CD4-positive, alpha-beta memory T cell (primary cell): ENCODE results near the gene SLC30A9. TPM values are rescaled to one million over a fixed set of nuclear protein-coding genes. Genes with fewer than 3 reads are reported as not detected.

ENCODE experiments used
- CTCF ChIA-PET: fragments of 350-600 bp; sonication (Branson Sonifier 250); formaldehyde crosslinking; loops from one replicate; lab custom pipeline; 2021; ENCODE audit warnings: inconsistent platforms; ENCODE audit not compliant: partially characterized antibody; lab: Charles Lee
- POLR2A ChIA-PET: fragments of 350-600 bp; sonication (Branson Sonifier 250); formaldehyde crosslinking; loops from one replicate; lab custom pipeline; 2021; ENCODE audit not compliant: partially characterized antibody; lab: Charles Lee
- DNase-seq, 5 donors: peaks; one replicate each; pipeline versions ENCODE4 v3.0.0 to v3.0.0-alpha.2; 2020 to 2022; ENCODE audit warnings: mixed read lengths in 1 of 5
- H3K27ac ChIP-seq: one replicate; pipeline ENCODE4 v1.7.0; 2013; ENCODE audit warnings: low read depth, low read length
- H3K27me3 ChIP-seq: 2 replicates; pipeline ENCODE4 v1.7.0; 2013; ENCODE audit warnings: mild to moderate bottlenecking, low read length, moderate library complexity; ENCODE audit not compliant: insufficient read depth
- H3K36me3 ChIP-seq: 2 replicates; pipeline ENCODE4 v1.7.0; 2013; ENCODE audit warnings: mild to moderate bottlenecking, low read length, moderate library complexity; ENCODE audit not compliant: insufficient read depth
- H3K4me1 ChIP-seq: 2 replicates; pipeline ENCODE4 v1.7.0; 2013; ENCODE audit warnings: mild to moderate bottlenecking, low read length, moderate library complexity; ENCODE audit not compliant: insufficient read depth
- H3K4me3 ChIP-seq, 2 donors: one replicate each; pipeline ENCODE4 v1.7.0; 2013; ENCODE audit warnings: low read length in 2 of 2, mild to moderate bottlenecking in 1 of 2
- H3K9me3 ChIP-seq, 2 donors: one replicate each; pipeline ENCODE4 v1.7.0; 2013; ENCODE audit warnings: low read length in 2 of 2, control low read depth in 1 of 2; ENCODE audit not compliant: control insufficient read depth in 1 of 2
- H3K27ac Mint-ChIP-seq, 7 donors: one replicate each; pipeline ENCODE4 v1.8.0; 2020 to 2021; ENCODE audit warnings: mixed read lengths in 7 of 7, mild to moderate bottlenecking in 6 of 7, inconsistent platforms in 3 of 7, moderate library complexity in 3 of 7
- H3K27me3 Mint-ChIP-seq, 2 donors: one replicate each; pipeline ENCODE4 v1.8.0; 2020 to 2021; ENCODE audit warnings: mixed read lengths in 2 of 2
- H3K36me3 Mint-ChIP-seq, 2 donors: one replicate each; pipeline ENCODE4 v1.8.0; 2020 to 2021; ENCODE audit warnings: mixed read lengths in 2 of 2, inconsistent platforms in 1 of 2, mild to moderate bottlenecking in 1 of 2
- H3K4me1 Mint-ChIP-seq, 4 donors: one replicate each; pipeline ENCODE4 v1.8.0; 2020 to 2021; ENCODE audit warnings: mixed read lengths in 4 of 4, mild to moderate bottlenecking in 1 of 4
- H3K4me3 Mint-ChIP-seq, 8 donors: one replicate each; pipeline ENCODE4 v1.8.0; 2020 to 2021; ENCODE audit warnings: mixed read lengths in 8 of 8, mild to moderate bottlenecking in 7 of 8, moderate library complexity in 6 of 8, inconsistent platforms in 3 of 8
- H3K9me3 Mint-ChIP-seq, 8 donors: one replicate each; pipeline ENCODE4 v1.8.0; 2020 to 2021; ENCODE audit warnings: mixed read lengths in 8 of 8, mild to moderate bottlenecking in 5 of 8, inconsistent platforms in 3 of 8, moderate library complexity in 1 of 8
- intact Hi-C: fragments of 100-400 bp; cut with micrococcal nuclease; formaldehyde crosslinking; loops from one replicate; pipeline ENCODE4 v1.15.1; 2023
- polyA plus RNA-seq, 2 donors: library from polyadenylated mRNA; unstranded; fragments of 300-500 nt; fragmentation: Illumina TruSeq; gene quantifications; one replicate each; pipeline ENCODE4 v1.2.3, GENCODE V29; 2021
- total RNA-seq, 2 experiments: library from RNA; stranded (reverse); gene quantifications; one replicate each; pipeline ENCODE4 v1.2.3, GENCODE V29; 2021

SLC30A9 gene
- total RNA-seq (10 to 100 TPM; 28.6 to 31.5 TPM), polyA plus RNA-seq (10 to 100 TPM; 37.1 to 42.8 TPM)

GRCh38 chr4:41990365-41991111 is at the start of gene SLC30A9:
Gene SLC30A9 (plus strand): TSS chr4:41990530. CDS start chr4:41990652, 122 bp downstream.
- H3K4me3 Mint-ChIP-seq = peak within 1 kb of the TSS; percentile 90 to 99 (median 98)
- Histone ChIP-seq H3K9me3 (no peaks in the 10 kb centered on the region), H3K27ac (peak within 1 kb of the TSS; percentile 86), H3K4me3 (peak within 1 kb of the TSS; percentile 67 to 87), H3K36me3 (no peaks in the 10 kb centered on the region), H3K4me1 (peaks cover 32% of the 10 kb centered on the region), H3K27me3 (no peaks in the 10 kb centered on the region)
- intact Hi-C loops = loop anchor here (1.0 kb wide), 2 partner anchors 55 to 667 kb away; partner anchors contain the start of genes ATP8A1 and TMEM33
- ChIA-PET POLR2A (interaction anchor here (0.6 to 2.7 kb wide), 5 partner anchors 10 to 291 kb away, joined by 3 to 19 read pairs (median 4); partner anchors contain the start of gene TMEM33), CTCF (interaction anchor here (1.6 kb wide), 1 partner anchor 14 kb away, joined by 6 read pairs; no protein-coding TSS in a partner anchor)
- DNase-seq = peak; percentile 93 to 97 (median 94)
- peaks cover 17 to 40% (median 29%) of the 10 kb centered on the region in 4 donors for H3K4me1 Mint-ChIP-seq
- H3K27ac Mint-ChIP-seq = peak within 1 kb of the TSS; percentile 96 to 100 (median 99)
- H3K27me3 Mint-ChIP-seq = no peaks in the 10 kb centered on the region
- H3K9me3 Mint-ChIP-seq = peaks cover 0 to 3% (median 0%) of the 10 kb centered on the region in 8 donors
- H3K36me3 Mint-ChIP-seq = peaks cover 0 to 7% of the 10 kb centered on the region in 2 donors

GRCh38 chr4:41940834-41941233 is 49.5 kb upstream of the SLC30A9 start:
- intact Hi-C loops = no loop called here

GRCh38 chr4:41943506-41943905 is 46.8 kb upstream of the SLC30A9 start:
- ChIA-PET CTCF (no interaction called here), POLR2A (no interaction called here)
- peaks cover 7 to 23% (median 11%) of the 10 kb centered on the region in 4 donors for H3K4me1 Mint-ChIP-seq
- Histone ChIP-seq H3K4me1 (peaks cover 3% of the 10 kb centered on the region), H3K9me3 (no peaks in the 10 kb centered on the region), H3K4me3 (no peak overlapping the region), H3K36me3 (peaks cover 16% of the 10 kb centered on the region), H3K27me3 (no peaks in the 10 kb centered on the region), H3K27ac (no peak overlapping the region)
- H3K9me3 Mint-ChIP-seq = no peaks in the 10 kb centered on the region
- no peak overlapping the region for H3K27ac Mint-ChIP-seq
- DNase-seq = no peak
- H3K36me3 Mint-ChIP-seq = peaks cover 37 to 60% of the 10 kb centered on the region in 2 donors
- no peaks in the 10 kb centered on the region for H3K27me3 Mint-ChIP-seq
- intact Hi-C loops = no loop called here
- no peak overlapping the region for H3K4me3 Mint-ChIP-seq

More at GRCh38 chr4:41940834-41941233, 49.5 kb upstream of the SLC30A9 start:
- Histone ChIP-seq H3K4me3 (no peak overlapping the region), H3K27me3 (no peaks in the 10 kb centered on the region), H3K4me1 (peaks cover 29% of the 10 kb centered on the region), H3K27ac (no peak overlapping the region), H3K36me3 (peaks cover 16% of the 10 kb centered on the region), H3K9me3 (no peaks in the 10 kb centered on the region)
- H3K9me3 Mint-ChIP-seq = no peaks in the 10 kb centered on the region
- H3K27ac Mint-ChIP-seq = no peak overlapping the region
- H3K36me3 Mint-ChIP-seq = peaks cover 35 to 56% of the 10 kb centered on the region in 2 donors
- peaks cover 21 to 44% (median 27%) of the 10 kb centered on the region in 4 donors for H3K4me1 Mint-ChIP-seq
- no peak overlapping the region for H3K4me3 Mint-ChIP-seq
- DNase-seq = no peak
- no peaks in the 10 kb centered on the region for H3K27me3 Mint-ChIP-seq
- POLR2A ChIA-PET = no interaction called here
- CTCF ChIA-PET = no interaction called here

GRCh38 chr4:41944089-41944488 is 46.2 kb upstream of the SLC30A9 start:
- ChIA-PET CTCF (no interaction called here), POLR2A (no interaction called here)
- peaks cover 5 to 17% (median 9%) of the 10 kb centered on the region in 4 donors for H3K4me1 Mint-ChIP-seq
- no peaks in the 10 kb centered on the region for H3K27me3 Mint-ChIP-seq
- peaks cover 36 to 57% of the 10 kb centered on the region in 2 donors for H3K36me3 Mint-ChIP-seq
- H3K4me1 ChIP-seq = peaks cover 2% of the 10 kb centered on the region
- H3K9me3 Mint-ChIP-seq = no peaks in the 10 kb centered on the region
- DNase-seq = no peak
- intact Hi-C loops = no loop called here
- no peak overlapping the region for H3K4me3 Mint-ChIP-seq
- H3K27me3 ChIP-seq = no peaks in the 10 kb centered on the region
- H3K36me3 ChIP-seq = peaks cover 15% of the 10 kb centered on the region
- H3K27ac ChIP-seq = no peak overlapping the region
- H3K4me3 ChIP-seq = no peak overlapping the region
- no peak overlapping the region for H3K27ac Mint-ChIP-seq
- no peaks in the 10 kb centered on the region for H3K9me3 ChIP-seq

GRCh38 chr4:41949531-41949930 is 40.8 kb upstream of the SLC30A9 start:
- H3K4me3 ChIP-seq = no peak overlapping the region
- no peaks in the 10 kb centered on the region for H3K27me3 ChIP-seq
- H3K27ac ChIP-seq = no peak overlapping the region
- no peak for DNase-seq
- Mint-ChIP-seq H3K9me3 (no peaks in the 10 kb centered on the region), H3K4me3 (no peak overlapping the region), H3K27ac (no peak overlapping the region), H3K36me3 (peaks cover 51 to 67% of the 10 kb centered on the region in 2 donors), H3K27me3 (no peaks in the 10 kb centered on the region), H3K4me1 (peaks cover 0 to 8% (median 5%) of the 10 kb centered on the region in 4 donors)
- H3K4me1 ChIP-seq = no peaks in the 10 kb centered on the region
- CTCF ChIA-PET = interaction anchor here (1.5 kb wide), 1 partner anchor 67 kb away, joined by 4 read pairs; no protein-coding TSS in a partner anchor
- POLR2A ChIA-PET = no interaction called here
- no peaks in the 10 kb centered on the region for H3K9me3 ChIP-seq
- intact Hi-C loops = no loop called here
- peaks cover 40% of the 10 kb centered on the region for H3K36me3 ChIP-seq

- H3K4me3 Mint-ChIP-seq = no peak overlapping the region
- H3K27ac ChIP-seq = no peak overlapping the region
- H3K27me3 Mint-ChIP-seq = no peaks in the 10 kb centered on the region
- peaks cover 25% of the 10 kb centered on the region for H3K36me3 ChIP-seq
- DNase-seq = peak in 3 of 5 donors; percentile 2 to 10 (median 7)
- no peak overlapping the region for H3K4me3 ChIP-seq
- H3K9me3 ChIP-seq = no peaks in the 10 kb centered on the region
- H3K27ac Mint-ChIP-seq = peak overlapping the region in 1 of 7 donors; percentile 22
- H3K4me1 Mint-ChIP-seq = no peaks in the 10 kb centered on the region
- CTCF ChIA-PET = interaction anchor here (0.8 to 1.2 kb wide), 2 partner anchors 9 to 38 kb away, joined by 3 read pairs; no protein-coding TSS in a partner anchor
- intact Hi-C loops = loop anchor here (2.0 to 10.0 kb wide), 2 partner anchors 327 to 563 kb away; no protein-coding TSS in a partner anchor
- H3K27me3 ChIP-seq = no peaks in the 10 kb centered on the region
- POLR2A ChIA-PET = no interaction called here
- no peaks in the 10 kb centered on the region for H3K4me1 ChIP-seq
- peaks cover 21 to 27% of the 10 kb centered on the region in 2 donors for H3K36me3 Mint-ChIP-seq
- H3K9me3 Mint-ChIP-seq = no peaks in the 10 kb centered on the region
These were observed 32.7 kb upstream of the SLC30A9 start for GRCh38 chr4:41957634-41958033.

GRCh38 chr4:41963105-41963504 is 27.2 kb upstream of the SLC30A9 start:
- peak in 3 of 5 donors; percentile 14 to 22 (median 19) for DNase-seq
- Mint-ChIP-seq H3K36me3 (peaks cover 0 to 2% of the 10 kb centered on the region in 2 donors), H3K27me3 (no peaks in the 10 kb centered on the region), H3K4me3 (no peak overlapping the region), H3K9me3 (peaks cover 0 to 6% (median 4%) of the 10 kb centered on the region in 8 donors), H3K27ac (no peak overlapping the region), H3K4me1 (no peaks in the 10 kb centered on the region)
- no peaks in the 10 kb centered on the region for H3K4me1 ChIP-seq
- H3K27ac ChIP-seq = no peak overlapping the region
- no peaks in the 10 kb centered on the region for H3K9me3 ChIP-seq
- H3K4me3 ChIP-seq = no peak overlapping the region
- POLR2A ChIA-PET = no interaction called here
- intact Hi-C loops = loop anchor here (10.0 kb wide), 1 partner anchor 902 kb away; no protein-coding TSS in a partner anchor
- no peaks in the 10 kb centered on the region for H3K36me3 ChIP-seq
- CTCF ChIA-PET = interaction anchor here (1.2 to 1.4 kb wide), 2 partner anchors 13 to 22 kb away, joined by 3 to 4 read pairs; no protein-coding TSS in a partner anchor
- H3K27me3 ChIP-seq = no peaks in the 10 kb centered on the region
